Measurements from ENCODE around the gene L1CAM. TPM values are rescaled to one million over a fixed set of nuclear protein-coding genes. Genes with fewer than 3 reads are reported as not detected.
A peak's percentile ranks its signal among the peaks of the same experiment; 100 is the strongest.
"Not testable (repeated sequence)": the region's sequence is repeated elsewhere in the genome, so short reads cannot be mapped to it uniquely, and the experiment has no call there.

The L1CAM gene
- total RNA-seq, 1 experiment from 2014 or later: 0.30 TPM

- Histone ChIP-seq H3K9me3 (no peaks in the 10 kb centered on the region), H3K36me3 (no peaks in the 10 kb centered on the region), H3K27me3 (no peaks in the 10 kb centered on the region), H3K4me3 (peak overlapping the region; percentile 20; the same call in 1 of the 2 replicates)
- DNase-seq: no peak
These were observed 67.2 kb downstream of the L1CAM start for GRCh38 chrX:153818571-153819383.

DNA sequence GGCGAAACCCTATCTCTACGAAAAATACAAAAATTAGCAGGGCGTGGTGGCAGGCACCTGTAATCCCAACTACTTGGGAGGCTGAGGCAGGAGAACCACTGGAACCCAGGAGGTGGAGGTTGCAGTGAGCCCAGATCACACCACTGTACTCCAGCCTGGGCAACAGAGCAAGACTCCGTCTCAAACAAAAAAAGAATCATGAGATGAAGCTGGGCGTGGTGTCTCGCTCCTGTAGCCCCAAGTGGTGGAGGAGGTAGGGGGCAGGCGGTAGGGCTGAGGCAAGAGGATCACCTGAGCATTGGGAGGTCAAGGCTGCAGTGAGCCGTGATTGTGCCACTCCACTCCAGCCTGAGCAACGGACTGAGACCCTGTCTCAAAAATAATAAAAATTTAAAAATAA, 67.9 kb downstream of the L1CAM start:
- H3K9me3 ChIP-seq, DNase-seq, H3K27me3 ChIP-seq, H3K4me3 ChIP-seq, H3K36me3 ChIP-seq: not testable (repeated sequence)

GRCh38 chrX:153816831-153817690, 68.9 kb downstream of the L1CAM start:
- no peak for DNase-seq

GRCh38 chrX:153814591-153815315, 71.2 kb downstream of the L1CAM start:
- no peak for DNase-seq

More at GRCh38 chrX:153816831-153817690, 68.9 kb downstream of the L1CAM start:
- no peaks in the 10 kb centered on the region for H3K36me3 ChIP-seq
- H3K9me3 ChIP-seq: no peaks in the 10 kb centered on the region
- H3K4me3 ChIP-seq: no peak overlapping the region
- H3K27me3 ChIP-seq: no peaks in the 10 kb centered on the region

DNA sequence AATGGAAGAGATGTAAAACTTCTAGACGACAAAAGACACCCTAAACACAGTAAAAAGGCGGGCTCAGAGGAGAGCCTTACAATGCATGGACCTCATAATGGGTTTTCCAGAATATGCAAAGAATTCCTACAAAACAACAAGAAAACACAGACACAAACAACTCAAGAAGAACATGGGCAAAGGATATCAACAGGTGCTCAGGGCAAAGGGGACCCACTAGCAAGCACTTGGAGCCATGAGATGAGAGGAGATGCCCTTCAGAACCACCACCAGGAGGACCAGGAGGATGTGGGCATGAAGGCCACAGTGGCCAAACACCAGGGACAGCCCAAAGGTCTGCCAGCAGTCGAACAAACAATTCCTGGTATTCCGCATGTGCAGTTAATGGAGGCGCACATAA, 72.8 kb downstream of the L1CAM start:
- no peaks in the 10 kb centered on the region for H3K36me3 ChIP-seq
- no peaks in the 10 kb centered on the region for H3K27me3 ChIP-seq
- no peaks in the 10 kb centered on the region for H3K9me3 ChIP-seq
- DNase-seq: no peak
- no peak overlapping the region for H3K4me3 ChIP-seq

More at GRCh38 chrX:153814591-153815315, 71.2 kb downstream of the L1CAM start:
- H3K36me3 ChIP-seq: no peaks in the 10 kb centered on the region
- no peak overlapping the region for H3K4me3 ChIP-seq
- H3K27me3 ChIP-seq: no peaks in the 10 kb centered on the region
- no peaks in the 10 kb centered on the region for H3K9me3 ChIP-seq

DNA sequence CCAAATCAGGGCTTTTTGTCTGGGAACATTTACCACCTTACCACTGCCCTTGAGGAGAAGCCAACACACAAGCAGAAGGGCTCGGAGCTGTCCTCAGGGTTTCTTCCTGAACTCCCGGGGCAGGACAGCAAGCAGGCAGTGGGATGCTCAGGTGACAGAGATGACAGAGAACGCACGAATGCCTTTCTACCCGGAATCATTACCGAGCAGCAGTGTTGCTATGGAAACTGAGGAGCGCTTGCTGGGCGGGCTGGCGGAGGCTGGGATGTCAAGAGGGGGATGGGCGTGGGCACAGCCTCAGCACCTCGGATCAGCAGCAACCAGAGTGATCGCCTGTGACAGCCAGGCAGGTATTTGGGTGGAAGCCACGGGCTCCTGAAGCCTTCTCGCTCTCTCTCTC, 73.8 kb downstream of the L1CAM start:
- Histone ChIP-seq H3K9me3 (no peaks in the 10 kb centered on the region), H3K36me3 (no peaks in the 10 kb centered on the region), H3K4me3 (no peak overlapping the region), H3K27me3 (no peaks in the 10 kb centered on the region)
- DNase-seq: no peak

Other genes with a start within 250 kb of the L1CAM start
- gene DUSP9, start 239.0 kb downstream of the L1CAM start, total RNA-seq (2014; rRNA removed; shearing (Covaris generic); ENCODE audit: low replicate concordance): 7.9 and 8.6 TPM in 2 replicates
- 0.43 TPM in 1 of 2 replicates, not detected in the other for gene PNCK, start 212.4 kb downstream of the L1CAM start, total RNA-seq (2014; rRNA removed; shearing (Covaris generic); ENCODE audit: low replicate concordance)
- 12.8 and 24.8 TPM in 2 replicates for gene SLC6A8, start 198.2 kb downstream of the L1CAM start, total RNA-seq (2014; rRNA removed; shearing (Covaris generic); ENCODE audit: low replicate concordance)
- gene BCAP31, start 161.8 kb downstream of the L1CAM start, total RNA-seq (2014; rRNA removed; shearing (Covaris generic); ENCODE audit: low replicate concordance): 311 and 346 TPM in 2 replicates
- gene ABCD1, start 161.3 kb downstream of the L1CAM start, total RNA-seq (2014; rRNA removed; shearing (Covaris generic); ENCODE audit: low replicate concordance): 24.3 and 28.8 TPM in 2 replicates
- 7.5 and 7.6 TPM in 2 replicates for gene PLXNB3, start 121.9 kb downstream of the L1CAM start, total RNA-seq (2014; rRNA removed; shearing (Covaris generic); ENCODE audit: low replicate concordance)
- gene SRPK3, start 105.1 kb downstream of the L1CAM start, total RNA-seq (2014; rRNA removed; shearing (Covaris generic); ENCODE audit: low replicate concordance): not detected in 2 replicates
- gene IDH3G, start 91.8 kb downstream of the L1CAM start, total RNA-seq (2014; rRNA removed; shearing (Covaris generic); ENCODE audit: low replicate concordance): 48.7 and 75.2 TPM in 2 replicates
- gene SSR4, start 91.5 kb downstream of the L1CAM start, total RNA-seq (2014; rRNA removed; shearing (Covaris generic); ENCODE audit: low replicate concordance): 227 and 266 TPM in 2 replicates
- gene PDZD4, start 55.6 kb downstream of the L1CAM start, total RNA-seq (2014; rRNA removed; shearing (Covaris generic); ENCODE audit: low replicate concordance): 1.5 and 5.8 TPM in 2 replicates
- 0.27 TPM in 1 of 2 replicates, not detected in the other for gene AVPR2, start 18.5 kb upstream of the L1CAM start, total RNA-seq (2014; rRNA removed; shearing (Covaris generic); ENCODE audit: low replicate concordance)
- 0.07 and 2.4 TPM in 2 replicates for gene ARHGAP4, start 40.1 kb upstream of the L1CAM start, total RNA-seq (2014; rRNA removed; shearing (Covaris generic); ENCODE audit: low replicate concordance)
- gene NAA10, start 48.9 kb upstream of the L1CAM start, total RNA-seq (2014; rRNA removed; shearing (Covaris generic); ENCODE audit: low replicate concordance): 205 and 325 TPM in 2 replicates
- gene RENBP, start 58.5 kb upstream of the L1CAM start, total RNA-seq (2014; rRNA removed; shearing (Covaris generic); ENCODE audit: low replicate concordance): not detected in 2 replicates
- 7.8 and 12.8 TPM in 2 replicates for gene HCFC1, start 85.6 kb upstream of the L1CAM start, total RNA-seq (2014; rRNA removed; shearing (Covaris generic); ENCODE audit: low replicate concordance)
- gene TMEM187, start 86.6 kb upstream of the L1CAM start, total RNA-seq (2014; rRNA removed; shearing (Covaris generic); ENCODE audit: low replicate concordance): 1.0 and 4.6 TPM in 2 replicates
- gene IRAK1, start 133.7 kb upstream of the L1CAM start, total RNA-seq (2014; rRNA removed; shearing (Covaris generic); ENCODE audit: low replicate concordance): 208 and 270 TPM in 2 replicates
- 37.3 and 47.0 TPM in 2 replicates for gene MECP2, start 211.5 kb upstream of the L1CAM start, total RNA-seq (2014; rRNA removed; shearing (Covaris generic); ENCODE audit: low replicate concordance)